ENCODE data around the gene PACS2.

- TF ChIP-seq CTCF (IDR thresholded peaks at IDR 0.05) (no peak), REST (IDR thresholded peaks at IDR 0.05; ENCODE audit: insufficient read depth in 1 of 2, low read depth in 2 of 2, low read length in 1 of 2) (no peak), TCF7L2 (IDR thresholded peaks at IDR 0.05; ENCODE audit: low read depth, low read length) (no peak), POLR2AphosphoS5 (IDR thresholded peaks at IDR 0.05; ENCODE audit: low read depth, low read length) (no peak)
Measured at GRCh38 chr14:105328070-105328677, 13.6 kb downstream of the PACS2 start.
